Measurements from ENCODE around the gene CMTM6. TPM values are rescaled to one million over a fixed set of nuclear protein-coding genes. Genes with fewer than 3 reads are reported as not detected.

The CMTM6 gene
- total and polyA plus RNA-seq, 9 of the 15 experiments (the other 6 are each of a cell fraction or from before 2014, with no cell fraction given), result 8.9 to 39.7 (median 19.5) TPM

- peaks cover 24 to 38% of the 10 kb centered on the region in 2 experiments for H3K27me3 ChIP-seq (ENCODE audit: control insufficient read depth in 2 of 2, insufficient read depth in 2 of 2, low read length in 2 of 2)
- DNase-seq (ENCODE audit: extremely low read depth in 1 of 4, low spot score in 3 of 4), result no peak
- H3K4me3 ChIP-seq, result no peak overlapping the region
- CTCF ChIA-PET (ENCODE audit: low intra/inter-chr PET ratio), result no interaction called here
- no peak for ATAC-seq
- in situ Hi-C loops (cut with MboI), result no loop called here
- no peak for TF ChIP-seq TARDBP (IDR thresholded peaks at IDR 0.05)
- no peak for TF ChIP-seq ZFP30 (CRISPR knock-in tag; IDR thresholded peaks at IDR 0.05; ENCODE audit: borderline replicate concordance)
- TF ChIP-seq FOXK2 (conservative IDR thresholded peaks at IDR 0.05 in 1 of 2, IDR thresholded peaks at IDR 0.05 in 1 of 2; ENCODE audit: low read depth in 2 of 2), result no peak
- no peak for TF ChIP-seq L3MBTL2 (IDR thresholded peaks at IDR 0.05)
- no peaks in the 10 kb centered on the region for H3K9me3 ChIP-seq (replicated peaks; ENCODE audit: control insufficient read depth, insufficient read depth, low read depth, low read length)
- H3K9ac ChIP-seq (ENCODE audit: insufficient read depth in 1 of 2, low read depth in 2 of 2, low read length in 2 of 2), result no peak overlapping the region
- no peaks in the 10 kb centered on the region for H3K9me1 ChIP-seq (ENCODE audit: control insufficient read depth, insufficient read depth, low read length)
- intact Hi-C loops (cut with micrococcal nuclease), result no loop called here
- no peak overlapping the region for H3K4me2 ChIP-seq (ENCODE audit: insufficient read depth, low read length)
- FAIRE-seq, result no peak
- WGBS (ENCODE audit: insufficient coverage, low coverage, missing lambda C conversion rate), result 9% methylated on average over 4 of the region's 4 CpGs
- no peaks in the 10 kb centered on the region for H3K36me3 ChIP-seq (ENCODE audit: control insufficient read depth, insufficient read depth, low read length)
- H4K20me1 ChIP-seq (replicated peaks; ENCODE audit: control insufficient read depth, insufficient read depth, low read length), result no peaks in the 10 kb centered on the region
- no peak overlapping the region for H3K27ac ChIP-seq (ENCODE audit: extremely low read depth, low read depth, low read length)
- H3K79me2 ChIP-seq (ENCODE audit: control insufficient read depth, insufficient read depth, low read length), result no peaks in the 10 kb centered on the region
- H2AFZ ChIP-seq (ENCODE audit: low read depth, low read length), result no peak overlapping the region
- POLR2A ChIA-PET, result no interaction called here
- no TSS peak for BruUV-seq (replicated peaks)
- H3K4me1 ChIP-seq (replicated peaks in 1 of 2; ENCODE audit: control insufficient read depth in 2 of 2, insufficient read depth in 2 of 2, low read length in 2 of 2), result no peaks in the 10 kb centered on the region; a peak in 1 of 5 replicates
Measured at GRCh38 chr3:32434206-32434605, 68.4 kb downstream of the CMTM6 start.

GRCh38 chr3:32432711-32433530 is 69.7 kb downstream of the CMTM6 start:
- Histone ChIP-seq H3K9me1 (ENCODE audit: control insufficient read depth, insufficient read depth, low read length) (no peaks in the 10 kb centered on the region), H4K20me1 (replicated peaks; ENCODE audit: control insufficient read depth, insufficient read depth, low read length) (no peaks in the 10 kb centered on the region), H2AFZ (ENCODE audit: low read depth, low read length) (no peak overlapping the region), H3K27me3 (ENCODE audit: control insufficient read depth in 2 of 2, insufficient read depth in 2 of 2, low read length in 2 of 2) (peaks cover 25 to 48% of the 10 kb centered on the region in 2 experiments), H3K4me3 (no peak overlapping the region), H3K27ac (ENCODE audit: extremely low read depth, low read depth, low read length) (no peak overlapping the region), H3K79me2 (ENCODE audit: control insufficient read depth, insufficient read depth, low read length) (no peaks in the 10 kb centered on the region), H3K9ac (ENCODE audit: insufficient read depth in 1 of 2, low read depth in 2 of 2, low read length in 2 of 2) (no peak overlapping the region), H3K9me3 (replicated peaks; ENCODE audit: control insufficient read depth, insufficient read depth, low read depth, low read length) (no peaks in the 10 kb centered on the region), H3K4me2 (ENCODE audit: insufficient read depth, low read length) (no peak overlapping the region), H3K36me3 (ENCODE audit: control insufficient read depth, insufficient read depth, low read length) (no peaks in the 10 kb centered on the region), H3K4me1 (replicated peaks in 1 of 2; ENCODE audit: control insufficient read depth in 2 of 2, insufficient read depth in 2 of 2, low read length in 2 of 2) (no peaks in the 10 kb centered on the region; a peak in 1 of 5 replicates)
- ATAC-seq (no peak), DNase-seq (ENCODE audit: extremely low read depth in 1 of 4, low spot score in 3 of 4) (no peak), FAIRE-seq (no peak)
- ChIA-PET POLR2A (interaction anchor here (0.7 to 1.1 kb wide), 3 partner anchors 14 to 327 kb away, joined by 3 read pairs; no protein-coding TSS in a partner anchor), CTCF (ENCODE audit: low intra/inter-chr PET ratio) (no interaction called here)
- TF ChIP-seq DPF2 (IDR thresholded peaks at IDR 0.05) (no peak), GTF2F1 (IDR thresholded peaks at IDR 0.05; ENCODE audit: low read depth, low read length) (no peak), SMAD1 (IDR thresholded peaks at IDR 0.05; ENCODE audit: low read depth, low read length, partially characterized antibody) (no peak), ZNF766 (CRISPR knock-in tag; conservative IDR thresholded peaks at IDR 0.05) (no peak), PRMT5 (CRISPR knock-in tag; IDR thresholded peaks at IDR 0.05) (no peak), CEBPG (CRISPR knock-in tag; IDR thresholded peaks at IDR 0.05) (no peak), CEBPG (tag; conservative IDR thresholded peaks at IDR 0.05 in 1 of 2, IDR thresholded peaks at IDR 0.05 in 1 of 2) (peak in 1 of 2 experiments; percentile 70; a peak in 2 of 4 replicates), NCOR1 (IDR thresholded peaks at IDR 0.05) (no peak)
- in situ Hi-C loops (cut with MboI) (no loop called here), intact Hi-C loops (cut with micrococcal nuclease) (no loop called here)
- 2% methylated on average over 12 of the region's 12 CpGs for WGBS (ENCODE audit: insufficient coverage, low coverage, missing lambda C conversion rate)
- no TSS peak for BruUV-seq (replicated peaks)

All from K562 (cell line).